Measurements from ENCODE around the gene SSTR3.

DNA sequence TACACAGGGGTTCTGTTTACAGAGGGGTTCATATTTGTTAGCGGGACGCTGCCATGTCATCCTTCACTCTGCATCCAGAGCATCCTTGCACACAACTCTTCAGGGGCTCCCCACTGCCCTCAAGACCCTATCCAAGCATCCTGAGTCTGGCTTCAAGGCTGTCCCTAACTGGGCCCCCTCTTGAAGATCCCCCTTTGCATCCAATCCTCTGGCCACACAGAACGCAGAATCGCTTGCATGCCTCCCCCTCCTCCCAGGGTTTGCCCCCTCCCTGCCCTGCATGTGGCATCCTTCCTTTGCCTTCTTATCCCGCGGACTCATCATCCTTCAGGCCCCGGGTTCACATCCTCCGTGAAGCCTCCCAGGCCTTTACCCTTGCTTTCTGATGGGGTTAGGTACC lies 42.9 kb downstream of the SSTR3 start:
- TF ChIP-seq EZH2 (IDR thresholded peaks at IDR 0.05; ENCODE audit: insufficient read depth, poor library complexity, severe bottlenecking) (no peak), EZH2phosphoT487 (IDR thresholded peaks at IDR 0.05; ENCODE audit: insufficient read depth, low read depth) (no peak)

Data from GM23248 (cell line).